GM12801 (cell line): ENCODE data around the gene GALK2.

Experiments
- TF ChIP-seq, protein P1 (sequence below): IDR thresholded peaks from one replicate; pipeline ENCODE4 v1.5.1; 2011; ENCODE audit warnings: control low read depth; ENCODE audit not compliant: insufficient read length; ENCODE audit errors: extremely low read depth

The GALK2 gene

DNA sequence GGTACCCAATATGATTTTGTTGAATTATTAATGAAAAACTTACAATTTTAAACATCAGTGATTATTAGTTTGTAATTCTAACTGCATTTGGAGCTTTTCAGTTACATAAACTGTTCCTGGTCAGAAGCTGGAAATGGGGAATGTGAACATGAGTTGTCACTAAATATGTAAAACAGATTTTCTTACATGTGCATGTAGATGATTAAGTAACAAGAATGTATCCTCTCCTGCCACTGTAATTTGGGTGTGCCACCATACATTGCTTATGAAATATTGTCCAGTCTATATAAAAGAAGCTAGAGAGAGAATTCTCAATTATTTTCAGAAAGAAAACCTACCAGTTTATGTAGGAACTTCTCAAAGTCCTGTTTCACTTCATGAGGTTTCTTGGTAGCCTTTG, 161.4 kb downstream of the GALK2 start:
- TF ChIP-seq, protein P1, sequence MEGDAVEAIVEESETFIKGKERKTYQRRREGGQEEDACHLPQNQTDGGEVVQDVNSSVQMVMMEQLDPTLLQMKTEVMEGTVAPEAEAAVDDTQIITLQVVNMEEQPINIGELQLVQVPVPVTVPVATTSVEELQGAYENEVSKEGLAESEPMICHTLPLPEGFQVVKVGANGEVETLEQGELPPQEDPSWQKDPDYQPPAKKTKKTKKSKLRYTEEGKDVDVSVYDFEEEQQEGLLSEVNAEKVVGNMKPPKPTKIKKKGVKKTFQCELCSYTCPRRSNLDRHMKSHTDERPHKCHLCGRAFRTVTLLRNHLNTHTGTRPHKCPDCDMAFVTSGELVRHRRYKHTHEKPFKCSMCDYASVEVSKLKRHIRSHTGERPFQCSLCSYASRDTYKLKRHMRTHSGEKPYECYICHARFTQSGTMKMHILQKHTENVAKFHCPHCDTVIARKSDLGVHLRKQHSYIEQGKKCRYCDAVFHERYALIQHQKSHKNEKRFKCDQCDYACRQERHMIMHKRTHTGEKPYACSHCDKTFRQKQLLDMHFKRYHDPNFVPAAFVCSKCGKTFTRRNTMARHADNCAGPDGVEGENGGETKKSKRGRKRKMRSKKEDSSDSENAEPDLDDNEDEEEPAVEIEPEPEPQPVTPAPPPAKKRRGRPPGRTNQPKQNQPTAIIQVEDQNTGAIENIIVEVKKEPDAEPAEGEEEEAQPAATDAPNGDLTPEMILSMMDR, result no peak

DNA sequence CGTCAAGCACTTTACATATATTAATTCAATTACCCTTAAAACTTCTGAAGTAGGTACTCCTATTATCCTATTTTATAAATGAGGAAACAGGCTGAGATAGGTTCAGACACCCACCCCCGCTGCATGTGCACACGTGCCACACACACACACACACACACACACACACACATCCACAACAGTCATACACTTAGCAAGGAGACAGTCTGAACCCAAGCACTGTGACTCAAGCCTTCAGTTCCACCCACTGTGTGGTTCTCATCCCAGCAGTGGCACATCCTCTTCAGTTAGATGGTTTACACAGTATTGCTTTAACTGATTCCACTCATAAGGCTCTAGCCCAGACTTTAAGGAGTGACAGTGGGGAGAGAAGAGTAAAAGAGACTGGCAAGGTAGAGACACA, 161.9 kb downstream of the GALK2 start:
- TF ChIP-seq, protein P1, result no peak

DNA sequence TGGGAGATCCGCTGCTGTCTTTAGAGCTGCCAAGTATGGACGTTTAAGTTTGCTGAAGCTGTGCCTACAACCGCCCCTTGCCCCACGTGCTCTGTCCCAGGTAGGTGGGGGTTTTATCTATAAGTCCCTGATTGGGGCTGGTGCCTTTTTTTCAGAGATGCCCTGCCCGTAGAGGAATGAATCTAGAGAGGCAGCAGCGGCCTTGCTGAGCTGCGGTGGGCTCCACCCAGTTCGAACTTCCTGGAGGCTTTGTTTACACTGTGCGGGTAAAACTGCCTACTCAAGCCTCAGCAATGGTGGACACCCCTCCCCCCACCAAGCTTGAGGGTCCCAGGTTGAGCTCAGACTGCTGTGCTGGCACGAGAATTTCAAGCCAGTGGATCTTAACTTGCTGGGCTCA, 169.6 kb downstream of the GALK2 start:
- TF ChIP-seq, protein P1, result no peak

DNA sequence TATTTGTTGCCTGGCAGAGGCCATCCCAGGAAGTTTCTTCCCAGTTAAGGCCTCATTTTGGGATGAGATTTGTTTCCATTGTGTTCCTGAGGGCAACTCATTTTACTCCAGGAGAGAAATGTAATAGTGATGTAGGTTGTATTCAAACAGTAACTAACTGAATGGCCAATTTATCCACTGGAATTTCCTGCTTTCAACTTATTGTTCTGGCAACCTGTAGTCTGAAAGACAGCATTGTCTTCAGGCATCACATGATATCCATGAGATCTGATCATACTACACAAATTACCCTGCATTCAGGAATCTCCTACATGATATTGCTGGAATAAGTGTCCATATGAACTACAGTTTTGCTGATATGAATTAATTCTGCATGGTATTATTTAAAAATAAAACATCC, 173.5 kb downstream of the GALK2 start:
- TF ChIP-seq, protein P1, result no peak

DNA sequence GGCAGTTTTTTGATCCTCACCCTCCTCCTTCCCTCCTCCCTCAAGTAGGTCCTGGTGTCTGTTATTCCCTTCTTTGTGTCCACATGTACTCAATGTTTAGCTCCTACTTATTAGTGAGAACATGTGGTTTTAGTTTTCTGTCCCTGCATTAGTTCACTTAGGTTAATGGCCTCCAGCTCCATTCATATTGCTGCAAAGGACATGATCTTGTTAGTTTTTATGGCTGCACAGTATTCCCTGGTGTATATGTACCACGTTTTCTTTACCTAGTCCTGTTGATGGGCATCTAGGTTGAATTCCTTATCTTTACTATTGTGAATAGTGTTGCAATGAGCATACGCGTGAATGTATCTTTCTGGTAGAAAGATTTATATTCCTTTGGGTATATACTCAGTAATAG, 191.3 kb downstream of the GALK2 start:
- TF ChIP-seq, protein P1, result no peak

DNA sequence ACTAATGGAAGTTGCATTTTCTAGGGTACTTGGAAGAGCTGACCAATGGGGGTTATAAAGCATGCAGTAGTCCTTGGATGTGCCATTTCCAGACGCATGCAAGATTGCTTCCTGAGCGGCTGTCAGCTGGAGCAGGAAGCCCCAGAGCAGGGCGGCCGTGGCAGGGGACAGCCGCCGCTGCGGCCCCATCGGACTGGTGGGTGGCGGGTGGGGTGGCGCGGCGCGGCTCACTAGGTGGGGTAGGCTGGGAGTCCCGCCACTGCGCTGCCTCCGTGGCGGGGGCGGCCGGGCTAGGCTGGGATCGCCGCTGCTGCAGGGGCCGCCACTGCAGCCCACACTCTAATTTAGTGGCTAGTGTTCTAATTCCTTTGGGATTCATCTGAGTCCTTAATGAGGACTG, 196.4 kb downstream of the GALK2 start:
- TF ChIP-seq, protein P1, result no peak

DNA sequence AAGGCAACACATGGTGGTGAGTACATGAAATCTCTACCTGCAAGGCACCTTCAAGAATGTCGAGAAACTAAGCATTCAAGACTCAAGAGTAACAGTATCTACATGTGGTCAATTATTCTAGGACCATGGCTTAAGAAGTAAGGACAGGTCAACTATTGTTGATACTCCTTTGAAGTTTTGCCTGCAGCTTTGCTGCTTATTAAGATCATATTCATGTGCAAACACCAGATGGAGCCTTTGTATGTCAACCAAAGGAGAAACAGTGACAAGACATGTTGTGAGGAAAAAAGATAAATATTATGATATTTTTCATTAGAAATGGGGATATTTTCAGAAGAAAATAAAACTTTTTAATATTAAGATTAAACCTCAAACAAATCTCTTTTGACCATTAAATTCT, 200.7 kb downstream of the GALK2 start:
- TF ChIP-seq, protein P1, result no peak

DNA sequence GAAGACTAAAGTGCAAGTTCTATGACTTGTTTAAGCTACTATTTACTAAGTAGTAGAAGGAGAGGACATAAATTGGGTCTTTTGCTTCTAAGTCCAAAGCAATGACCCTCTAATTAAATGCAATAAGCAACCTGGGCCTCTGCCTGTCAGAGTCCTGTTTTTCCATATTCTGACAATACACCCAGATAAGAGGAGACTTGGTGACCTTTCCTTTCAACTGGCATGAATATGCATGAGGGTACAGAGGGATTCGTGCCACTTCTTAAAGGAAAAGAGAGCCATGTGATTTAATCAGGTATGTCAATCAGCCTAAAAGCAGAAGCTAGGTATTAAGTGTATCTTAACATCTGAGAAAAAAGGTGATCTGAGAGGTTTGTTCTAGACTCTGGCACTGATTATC, 202.3 kb downstream of the GALK2 start:
- TF ChIP-seq, protein P1, result no peak
